ENCODE measurements around the gene ACSL1.

DNA sequence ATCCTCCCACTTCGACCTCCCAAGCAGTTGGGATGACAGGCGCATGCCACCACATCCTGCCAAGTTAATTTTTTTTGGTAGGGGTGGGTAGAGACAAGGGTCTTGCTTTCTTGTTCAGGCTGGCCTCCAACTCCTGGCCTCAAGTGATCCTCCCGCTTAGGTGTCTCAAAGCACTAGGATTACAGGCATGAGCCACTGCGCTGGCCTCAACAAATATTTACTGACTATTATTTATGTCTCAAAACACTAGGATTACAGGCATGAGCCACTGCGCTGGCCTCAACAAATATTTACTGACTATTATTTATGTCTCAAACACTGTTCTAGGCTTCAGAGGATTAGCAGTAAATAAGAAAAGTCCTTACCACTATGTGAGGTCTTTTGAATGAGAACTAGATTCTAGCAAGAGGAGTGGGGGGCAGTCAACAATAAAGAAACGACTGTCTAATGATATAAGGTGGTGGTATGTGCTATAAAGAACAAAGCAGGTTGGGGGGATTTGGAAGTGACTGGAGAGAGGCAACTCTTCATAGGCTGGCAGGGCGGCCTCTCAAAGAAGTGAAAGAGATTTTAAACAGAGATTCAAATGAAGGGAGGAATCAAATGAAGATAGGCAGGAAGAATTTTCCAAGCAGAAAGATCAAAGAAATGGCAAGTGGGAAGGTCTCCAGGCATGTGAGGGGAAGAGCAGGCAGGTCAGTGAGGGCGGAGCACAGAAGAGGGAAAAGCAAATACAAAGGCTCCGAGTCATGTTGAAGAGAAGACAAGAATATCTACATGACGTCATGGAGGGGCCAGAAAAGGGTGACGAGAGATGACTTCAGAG, 12.7 kb upstream of the ACSL1 start:
- TF ChIP-seq, protein P1, sequence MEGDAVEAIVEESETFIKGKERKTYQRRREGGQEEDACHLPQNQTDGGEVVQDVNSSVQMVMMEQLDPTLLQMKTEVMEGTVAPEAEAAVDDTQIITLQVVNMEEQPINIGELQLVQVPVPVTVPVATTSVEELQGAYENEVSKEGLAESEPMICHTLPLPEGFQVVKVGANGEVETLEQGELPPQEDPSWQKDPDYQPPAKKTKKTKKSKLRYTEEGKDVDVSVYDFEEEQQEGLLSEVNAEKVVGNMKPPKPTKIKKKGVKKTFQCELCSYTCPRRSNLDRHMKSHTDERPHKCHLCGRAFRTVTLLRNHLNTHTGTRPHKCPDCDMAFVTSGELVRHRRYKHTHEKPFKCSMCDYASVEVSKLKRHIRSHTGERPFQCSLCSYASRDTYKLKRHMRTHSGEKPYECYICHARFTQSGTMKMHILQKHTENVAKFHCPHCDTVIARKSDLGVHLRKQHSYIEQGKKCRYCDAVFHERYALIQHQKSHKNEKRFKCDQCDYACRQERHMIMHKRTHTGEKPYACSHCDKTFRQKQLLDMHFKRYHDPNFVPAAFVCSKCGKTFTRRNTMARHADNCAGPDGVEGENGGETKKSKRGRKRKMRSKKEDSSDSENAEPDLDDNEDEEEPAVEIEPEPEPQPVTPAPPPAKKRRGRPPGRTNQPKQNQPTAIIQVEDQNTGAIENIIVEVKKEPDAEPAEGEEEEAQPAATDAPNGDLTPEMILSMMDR (IDR thresholded peaks at IDR 0.05) = no peak
- no peak for TF ChIP-seq POLR2A (IDR thresholded peaks at IDR 0.05)
- TF ChIP-seq EP300 (IDR thresholded peaks at IDR 0.05) = no peak

All from ovary (tissue), 3 donors.